DMS153 (cell line): Measurements from ENCODE around the gene SEZ6L2.
A peak's percentile ranks its signal among the peaks of the same experiment; 100 is the strongest.
"Not testable (repeated sequence)": the region's sequence is repeated elsewhere in the genome, so short reads cannot be mapped to it uniquely, and the experiment has no call there.

Experiments used
- DNase-seq: peaks from one replicate; lab custom pipeline; 2025; lab: John Stamatoyannopoulos, UW

The SEZ6L2 gene

DNA sequence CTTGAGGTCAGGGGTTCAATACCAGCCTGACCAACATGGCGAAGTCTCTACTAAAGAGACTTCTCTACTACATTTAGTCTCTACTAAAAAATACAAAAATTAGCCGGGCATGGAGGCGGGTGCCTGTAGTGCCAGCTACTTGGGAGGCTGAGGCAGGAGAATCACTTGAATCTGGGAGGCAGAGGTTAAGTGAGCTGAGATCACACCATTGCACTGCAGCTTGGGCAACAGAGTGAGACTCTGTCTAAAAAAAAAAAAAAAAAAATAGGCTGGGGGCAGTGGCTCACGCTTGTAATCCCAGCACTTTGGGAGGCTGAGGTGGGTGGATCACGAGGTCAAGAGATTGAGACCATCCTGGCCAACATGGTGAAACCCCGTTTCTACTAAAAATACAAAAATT lies 10.5 kb upstream of the SEZ6L2 start:
- not testable (repeated sequence) for DNase-seq

- DNase-seq = no peak
These were observed 10.0 kb upstream of the SEZ6L2 start for GRCh38 chr16:29909391-29909790.

GRCh38 chr16:29908719-29909220 lies 9.4 kb upstream of the SEZ6L2 start:
- no peak for DNase-seq

DNA sequence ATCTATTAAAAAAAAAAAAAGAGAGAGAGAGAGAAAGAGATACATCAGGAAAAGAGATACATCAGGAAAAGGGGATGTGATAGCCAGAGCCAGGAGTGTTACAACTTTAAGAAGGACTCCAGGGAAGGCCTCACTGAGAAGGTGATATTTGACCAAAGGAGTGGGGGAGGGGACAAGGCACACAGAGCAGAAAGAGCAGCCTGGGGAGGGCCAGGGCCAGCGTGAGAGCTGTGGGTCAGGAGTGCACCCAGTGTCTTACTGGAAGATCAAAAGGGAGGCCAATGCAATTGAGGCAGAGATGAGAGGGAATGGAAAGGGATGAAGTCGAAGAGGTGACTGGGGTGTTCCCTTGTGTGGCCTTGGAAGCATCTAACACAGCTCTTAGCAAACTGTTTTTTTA lies 8.6 kb upstream of the SEZ6L2 start:
- no peak for DNase-seq

DNA sequence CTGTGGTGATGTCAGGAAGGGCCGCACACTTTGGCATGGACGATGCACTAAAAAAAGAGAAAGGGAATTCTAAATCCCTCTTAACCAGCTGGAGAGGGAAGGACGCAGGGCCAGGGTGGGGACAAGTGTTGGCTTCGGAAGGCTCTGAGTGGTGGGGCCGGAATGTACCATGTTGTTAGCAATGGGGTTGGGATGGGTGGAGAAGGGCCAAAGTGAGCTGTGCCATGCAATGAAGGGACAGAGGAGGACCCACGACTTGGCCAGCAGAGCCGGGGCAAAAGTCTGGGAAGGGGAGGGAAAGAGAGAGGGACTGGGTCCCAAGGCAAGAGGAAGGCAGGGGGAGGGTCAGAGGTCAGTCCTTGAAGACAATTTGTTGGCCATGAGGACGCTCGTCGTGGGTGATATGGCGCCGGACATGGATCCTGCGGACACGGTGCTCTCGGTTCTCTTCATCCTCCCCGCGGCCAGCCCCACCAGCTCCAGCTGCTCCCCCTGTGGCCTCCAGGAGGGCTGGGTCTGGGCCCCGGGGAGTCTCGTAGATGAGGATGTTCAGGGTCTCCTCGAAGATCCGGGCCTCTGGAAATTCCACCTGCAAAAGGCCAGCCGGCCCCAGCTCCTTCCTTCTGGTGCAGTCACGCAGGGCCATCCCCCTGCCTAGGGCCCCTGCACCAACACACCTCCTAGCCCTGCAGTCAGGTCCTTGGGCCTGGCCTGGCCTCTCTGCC lies 7.3 kb upstream of the SEZ6L2 start:
- no peak for DNase-seq

GRCh38 chr16:29905668-29906067 lies 6.3 kb upstream of the SEZ6L2 start:
- no peak for DNase-seq

GRCh38 chr16:29904947-29905346 lies 5.6 kb upstream of the SEZ6L2 start:
- no peak for DNase-seq

GRCh38 chr16:29903590-29903989 lies 4.2 kb upstream of the SEZ6L2 start:
- no peak for DNase-seq

GRCh38 chr16:29901607-29901945 lies 2.2 kb upstream of the SEZ6L2 start:
- no peak for DNase-seq

- DNase-seq = no peak
These were observed 1.7 kb upstream of the SEZ6L2 start for GRCh38 chr16:29900888-29901606.

- peak; percentile 56 for DNase-seq
These were observed 945 bp upstream of the SEZ6L2 start, which contains the start of gene ASPHD1 for GRCh38 chr16:29900102-29900887. ASPHD1 (plus strand) TSS chr16:29900488; CDS start chr16:29900972, 484 bp downstream.

DNA sequence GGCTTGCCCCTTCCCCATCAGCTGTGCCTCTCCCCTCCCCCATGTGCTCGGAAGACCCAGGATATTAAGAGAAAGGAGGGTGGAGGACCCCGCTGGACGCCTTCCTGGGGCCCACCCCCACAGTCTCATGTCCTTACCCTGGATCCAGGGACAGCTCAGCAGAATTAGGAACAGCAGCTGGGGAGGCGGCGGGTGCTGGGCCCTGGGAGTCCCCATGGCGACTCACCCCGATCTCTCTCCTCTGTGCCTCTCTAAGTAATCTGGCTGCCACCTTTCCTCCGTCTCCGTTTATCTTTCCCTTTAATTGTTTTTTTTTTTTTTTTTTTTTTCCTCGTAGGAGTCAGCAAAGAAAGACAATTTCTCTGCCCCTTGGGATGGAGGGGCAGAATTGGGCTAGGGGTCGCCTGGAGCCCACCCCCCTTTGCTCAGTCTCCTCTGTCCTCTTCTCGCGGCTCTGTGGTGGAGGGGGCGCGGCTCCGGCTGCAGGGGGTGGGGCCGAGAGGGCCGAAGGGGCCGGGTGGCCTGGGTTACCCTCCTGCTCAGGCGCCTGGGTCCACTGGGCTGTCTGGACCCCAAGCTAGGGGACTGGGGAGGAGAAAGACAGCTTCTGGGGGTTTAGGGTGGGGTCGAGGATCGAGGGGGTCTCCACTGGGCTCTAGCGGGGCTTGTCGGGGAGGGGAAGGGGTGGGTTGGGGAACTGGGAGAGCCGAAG lies 390 bp downstream of the SEZ6L2 start:
- no peak for DNase-seq

- no peak for DNase-seq
These were observed 1.1 kb downstream of the SEZ6L2 start for GRCh38 chr16:29898135-29898803.

GRCh38 chr16:29897333-29897732 lies 2.0 kb downstream of the SEZ6L2 start:
- no peak for DNase-seq

DNA sequence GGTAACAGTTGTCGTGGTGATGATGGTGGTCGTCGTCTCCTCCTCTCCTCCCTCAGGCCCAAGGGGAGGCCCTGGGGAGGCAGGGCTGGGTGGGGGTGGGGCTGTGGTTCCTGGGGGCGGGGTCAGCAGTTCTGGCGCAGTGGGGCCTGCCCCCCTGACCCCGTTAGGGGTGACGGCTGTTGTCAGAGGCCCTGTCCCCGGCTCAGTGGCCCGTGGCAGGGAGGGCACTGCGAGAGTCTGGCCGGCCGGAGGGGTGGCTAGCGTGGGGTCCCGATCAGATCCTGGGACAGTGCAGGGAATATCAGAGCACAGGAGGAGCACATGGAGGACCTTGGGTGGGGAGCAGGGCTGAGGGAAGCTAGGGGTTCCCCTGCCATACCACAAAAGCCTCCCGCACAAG lies 2.5 kb downstream of the SEZ6L2 start:
- DNase-seq = no peak

DNA sequence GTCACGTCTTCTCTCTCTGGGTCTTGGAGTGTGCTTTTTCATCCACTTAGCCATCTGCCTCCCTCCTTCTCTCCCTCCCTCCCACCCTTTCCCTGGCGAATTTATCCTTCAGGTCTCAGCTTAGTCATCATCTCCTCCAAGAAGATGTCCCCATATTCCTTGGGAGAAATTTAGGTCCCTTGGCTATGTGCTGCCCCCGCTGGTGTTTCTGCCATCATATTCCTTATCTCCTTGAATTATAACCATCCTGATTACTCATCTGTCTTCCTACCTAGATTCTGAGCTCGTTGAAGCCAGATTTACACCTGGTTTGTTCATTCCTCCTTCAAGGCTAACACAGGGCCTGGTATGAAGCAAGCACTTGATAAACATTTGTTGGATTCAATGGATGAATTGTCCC lies 5.0 kb downstream of the SEZ6L2 start:
- no peak for DNase-seq

DNA sequence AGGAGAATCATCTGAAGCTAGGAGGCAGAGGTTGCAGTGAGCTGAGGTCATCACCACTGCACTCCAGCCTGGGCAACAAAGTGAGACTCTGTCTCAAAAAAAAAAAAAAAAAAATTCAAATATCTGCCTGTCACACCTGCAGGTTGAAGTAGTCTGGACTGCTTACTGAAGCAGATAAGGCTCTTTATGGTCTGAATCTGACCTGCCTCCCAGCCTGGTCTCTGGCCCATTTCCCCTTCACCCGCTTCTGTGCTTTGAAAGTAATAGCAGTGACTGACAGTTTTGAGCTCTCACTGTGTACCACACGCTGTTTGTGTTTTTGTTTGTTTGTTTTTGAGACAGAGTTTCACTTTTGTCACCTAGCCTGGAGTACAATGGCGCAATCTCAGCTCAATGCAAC lies 5.8 kb downstream of the SEZ6L2 start:
- DNase-seq = no peak

GRCh38 chr16:29892458-29892813 lies 6.9 kb downstream of the SEZ6L2 start:
- no peak for DNase-seq

DNA sequence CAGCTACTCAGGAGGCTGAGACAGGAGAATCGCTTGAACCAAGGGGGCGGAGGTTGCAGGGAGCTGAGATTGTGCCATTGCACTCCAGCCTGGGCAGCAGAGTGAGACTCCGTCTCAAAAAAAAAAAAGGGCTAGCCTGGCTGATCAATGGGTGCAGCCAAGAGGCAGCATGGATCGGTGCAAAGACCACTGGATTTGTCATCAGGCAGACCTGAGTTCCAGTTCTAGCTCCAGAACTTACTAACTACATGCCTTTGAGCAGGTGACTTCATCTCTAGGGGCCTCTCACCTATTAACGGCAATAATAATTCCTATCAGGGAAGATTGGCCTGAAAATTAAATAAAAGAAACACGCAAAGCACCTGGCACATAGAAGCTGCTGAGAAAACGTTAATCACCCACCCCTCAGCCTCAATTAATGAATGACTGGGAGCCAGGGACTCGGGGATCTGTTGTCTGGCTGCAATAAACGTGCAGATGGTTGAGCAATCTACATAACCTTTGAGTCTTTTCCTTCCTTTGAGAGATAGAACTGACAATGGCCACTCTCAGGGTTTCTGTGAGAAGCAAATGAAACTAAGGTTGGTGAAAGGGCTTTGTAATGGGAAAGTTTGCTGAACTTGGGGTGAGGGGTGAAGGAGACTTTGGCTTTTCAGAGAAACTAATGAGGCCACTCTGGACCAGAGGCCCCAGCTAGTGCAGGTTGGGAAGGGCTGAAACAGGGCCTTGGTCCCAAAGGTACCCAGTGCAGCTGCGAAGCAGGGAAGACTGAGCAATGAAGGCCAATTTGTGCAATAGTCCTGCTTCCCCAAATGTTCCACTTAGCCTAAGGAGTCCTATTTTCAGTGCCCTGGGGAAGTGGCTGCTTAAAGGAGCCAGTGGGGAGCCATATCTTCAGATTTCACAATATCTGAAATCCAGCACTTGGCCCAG lies 7.6 kb downstream of the SEZ6L2 start:
- DNase-seq = no peak

DNA sequence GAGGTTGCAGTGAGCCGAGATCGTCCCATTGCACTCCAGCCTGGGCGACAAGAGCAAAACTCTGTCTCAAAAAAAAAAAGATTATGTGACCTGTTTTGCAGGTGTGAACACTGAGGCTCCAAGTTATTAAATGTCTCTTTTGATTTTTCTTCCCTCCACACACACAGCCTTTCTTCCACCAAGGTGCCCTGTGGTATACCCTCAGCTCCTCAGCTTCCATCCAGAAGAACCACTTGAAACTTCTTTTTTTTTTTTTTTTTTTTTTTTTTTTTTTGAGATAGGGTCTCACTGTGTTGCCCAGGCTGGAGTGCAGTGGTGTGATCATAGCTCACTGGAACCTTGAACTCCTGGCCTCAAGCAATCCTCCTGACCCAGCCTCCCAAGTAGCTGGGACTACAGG lies 10.0 kb downstream of the SEZ6L2 start:
- not testable (repeated sequence) for DNase-seq
